HG03469 (cell line): Measurements from ENCODE around the gene DNER.
A peak's percentile ranks its signal among the peaks of the same experiment; 100 is the strongest.
"Not testable (repeated sequence)": the region's sequence is repeated elsewhere in the genome, so short reads cannot be mapped to it uniquely, and the experiment has no call there.

Source experiments
- ATAC-seq: cut with Tn5 transposase; IDR thresholded peaks from one replicate; pipeline ENCODE4 v1.9.1; 2021; ENCODE audit warnings: mild to moderate bottlenecking, moderate library complexity, moderate number of reproducible peaks; ENCODE audit not compliant: unreplicated experiment

DNER gene, protein sequence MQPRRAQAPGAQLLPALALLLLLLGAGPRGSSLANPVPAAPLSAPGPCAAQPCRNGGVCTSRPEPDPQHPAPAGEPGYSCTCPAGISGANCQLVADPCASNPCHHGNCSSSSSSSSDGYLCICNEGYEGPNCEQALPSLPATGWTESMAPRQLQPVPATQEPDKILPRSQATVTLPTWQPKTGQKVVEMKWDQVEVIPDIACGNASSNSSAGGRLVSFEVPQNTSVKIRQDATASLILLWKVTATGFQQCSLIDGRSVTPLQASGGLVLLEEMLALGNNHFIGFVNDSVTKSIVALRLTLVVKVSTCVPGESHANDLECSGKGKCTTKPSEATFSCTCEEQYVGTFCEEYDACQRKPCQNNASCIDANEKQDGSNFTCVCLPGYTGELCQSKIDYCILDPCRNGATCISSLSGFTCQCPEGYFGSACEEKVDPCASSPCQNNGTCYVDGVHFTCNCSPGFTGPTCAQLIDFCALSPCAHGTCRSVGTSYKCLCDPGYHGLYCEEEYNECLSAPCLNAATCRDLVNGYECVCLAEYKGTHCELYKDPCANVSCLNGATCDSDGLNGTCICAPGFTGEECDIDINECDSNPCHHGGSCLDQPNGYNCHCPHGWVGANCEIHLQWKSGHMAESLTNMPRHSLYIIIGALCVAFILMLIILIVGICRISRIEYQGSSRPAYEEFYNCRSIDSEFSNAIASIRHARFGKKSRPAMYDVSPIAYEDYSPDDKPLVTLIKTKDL

DNA sequence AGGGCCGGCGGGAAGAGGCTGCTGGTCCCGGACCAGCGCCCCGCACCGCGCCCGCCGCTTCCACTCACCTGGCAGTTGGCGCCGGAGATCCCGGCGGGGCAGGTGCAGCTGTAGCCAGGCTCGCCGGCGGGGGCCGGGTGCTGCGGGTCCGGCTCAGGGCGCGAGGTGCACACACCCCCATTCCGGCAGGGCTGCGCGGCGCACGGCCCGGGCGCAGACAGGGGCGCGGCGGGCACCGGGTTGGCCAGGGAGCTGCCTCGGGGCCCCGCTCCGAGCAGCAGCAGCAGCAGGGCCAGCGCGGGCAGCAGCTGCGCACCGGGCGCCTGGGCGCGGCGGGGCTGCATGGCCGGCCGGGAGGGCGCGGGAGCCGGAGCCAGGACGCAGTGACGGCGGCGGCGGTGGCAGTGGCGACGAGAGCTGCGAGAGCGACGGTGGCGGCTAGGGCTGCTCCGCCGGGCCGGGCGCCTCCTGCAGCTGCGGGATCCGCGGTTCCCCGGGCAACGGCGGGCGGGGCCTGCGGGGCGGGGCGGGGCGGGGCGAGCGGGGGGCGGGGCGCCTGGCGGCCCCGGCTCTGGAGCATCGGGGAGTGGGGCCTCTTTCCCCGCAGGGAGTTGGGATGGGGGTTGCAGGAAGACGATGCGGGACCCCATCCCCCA is at the start of gene DNER:
TSS of gene DNER (minus strand) at position 476 of the 656 bp plus-strand sequence. CDS start at position 344, 132 bp downstream.
- peak; percentile 39 for ATAC-seq

DNA sequence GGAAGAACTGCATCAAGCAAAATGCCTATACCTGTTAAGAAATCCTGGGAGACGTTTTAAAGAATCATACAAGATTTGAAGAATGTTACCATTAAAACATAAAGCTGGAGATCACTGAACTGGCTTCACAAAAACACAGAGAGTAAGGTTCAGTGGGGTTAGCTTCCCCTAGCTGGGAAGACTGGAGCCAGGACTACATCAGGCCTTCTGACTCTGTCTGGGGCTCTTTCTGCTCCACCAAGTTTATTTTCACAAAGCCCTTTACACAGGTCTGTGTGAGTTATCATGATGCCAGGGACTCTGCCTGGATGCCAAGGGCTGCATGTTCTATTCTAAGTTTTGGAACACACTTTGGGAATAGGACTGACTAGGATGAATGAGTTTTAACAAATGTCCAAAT is 47.3 kb upstream of the DNER start:
- ATAC-seq = no peak

DNA sequence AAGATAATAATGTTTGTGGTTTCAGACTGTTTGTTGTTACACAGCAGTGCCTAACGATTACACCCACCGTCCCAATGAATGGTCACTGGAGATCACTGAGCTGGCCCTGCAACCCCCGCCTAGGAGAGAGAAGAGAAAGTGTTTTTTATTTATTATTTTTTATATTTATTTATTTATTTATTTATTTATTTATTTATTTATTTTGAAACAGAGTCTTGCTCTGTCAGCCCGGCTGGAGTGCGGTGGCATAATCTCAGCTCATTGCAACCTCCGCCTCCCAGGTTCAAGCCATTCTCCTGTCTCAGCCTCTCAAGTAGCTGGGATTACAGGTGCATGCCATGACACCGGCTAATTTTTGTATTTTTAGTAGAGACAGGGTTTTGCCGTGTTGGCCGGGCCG is 43.1 kb upstream of the DNER start:
- ATAC-seq = not testable (repeated sequence)

DNA sequence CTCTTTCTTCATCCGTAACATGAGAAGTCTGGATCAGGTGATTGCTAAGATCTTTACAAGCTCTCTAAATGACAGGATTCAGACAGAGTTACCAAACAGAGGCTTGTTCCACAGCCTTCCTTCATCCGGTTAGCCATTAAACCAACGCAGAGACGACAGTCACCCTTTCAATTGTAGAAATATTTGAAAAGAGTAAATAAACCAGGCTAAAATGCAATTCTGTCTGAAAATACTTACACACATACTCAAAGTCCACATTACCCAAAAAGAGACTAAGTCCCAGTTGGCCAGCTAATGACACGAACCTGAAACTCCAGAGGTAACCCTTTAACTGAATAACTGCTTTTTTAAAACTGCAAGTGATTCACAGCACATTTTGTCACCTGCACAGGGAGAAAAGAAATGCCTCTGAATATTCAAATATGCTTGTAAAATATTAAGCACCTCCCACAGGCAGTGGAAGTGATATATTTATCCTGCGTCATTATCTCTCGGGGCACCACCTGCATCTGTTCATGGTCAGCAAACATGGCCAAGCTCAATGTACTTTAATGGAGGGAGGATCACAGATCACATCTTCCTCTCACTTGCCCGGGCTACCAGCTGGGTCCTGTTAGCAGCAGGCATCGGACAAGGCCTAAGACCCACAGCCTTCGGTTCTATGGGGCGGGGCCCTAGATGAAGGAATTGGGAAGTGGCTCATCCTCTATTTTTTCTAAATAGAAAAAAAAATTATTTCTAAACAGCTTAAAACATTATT is 38.8 kb upstream of the DNER start:
- ATAC-seq = no peak

DNA sequence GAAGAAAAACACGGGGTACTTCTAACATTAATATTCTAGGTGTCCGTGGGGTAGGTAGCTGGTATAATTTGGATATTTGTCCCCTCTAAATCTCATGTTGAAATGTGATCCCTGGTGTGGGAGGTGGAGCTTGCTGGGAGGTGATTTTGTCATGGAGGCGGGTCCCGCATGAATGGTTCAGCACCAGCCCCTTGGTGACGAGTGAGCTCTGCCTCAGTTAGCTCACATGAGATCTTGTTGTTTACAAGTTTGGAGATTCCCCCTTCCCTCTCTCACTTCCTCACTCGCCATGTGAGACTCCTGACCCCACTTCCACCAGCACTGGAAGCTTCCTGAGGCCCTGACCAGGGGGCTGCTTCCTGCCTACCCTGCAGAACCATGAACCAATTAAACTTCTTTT is 35.4 kb upstream of the DNER start:
- no peak for ATAC-seq

DNA sequence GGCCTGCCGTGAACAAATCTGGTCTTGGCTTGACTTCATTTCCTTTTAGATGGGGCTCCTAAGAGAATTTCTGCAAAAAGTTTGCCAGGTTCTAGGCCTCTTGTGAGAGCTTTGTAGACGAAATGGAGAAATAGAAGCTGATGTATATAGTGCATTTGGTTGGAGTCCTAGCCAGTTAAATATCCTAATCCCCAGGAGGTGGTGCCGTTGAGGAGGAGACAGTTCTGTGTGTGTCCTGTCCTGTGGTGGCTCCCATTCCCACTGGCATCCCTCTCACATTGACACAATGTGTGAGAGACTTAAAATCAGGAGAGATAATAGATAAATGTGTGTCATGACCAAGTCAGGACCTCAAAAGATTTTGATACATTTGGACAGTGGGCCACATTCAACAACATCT is 34.6 kb upstream of the DNER start:
- no peak for ATAC-seq

DNA sequence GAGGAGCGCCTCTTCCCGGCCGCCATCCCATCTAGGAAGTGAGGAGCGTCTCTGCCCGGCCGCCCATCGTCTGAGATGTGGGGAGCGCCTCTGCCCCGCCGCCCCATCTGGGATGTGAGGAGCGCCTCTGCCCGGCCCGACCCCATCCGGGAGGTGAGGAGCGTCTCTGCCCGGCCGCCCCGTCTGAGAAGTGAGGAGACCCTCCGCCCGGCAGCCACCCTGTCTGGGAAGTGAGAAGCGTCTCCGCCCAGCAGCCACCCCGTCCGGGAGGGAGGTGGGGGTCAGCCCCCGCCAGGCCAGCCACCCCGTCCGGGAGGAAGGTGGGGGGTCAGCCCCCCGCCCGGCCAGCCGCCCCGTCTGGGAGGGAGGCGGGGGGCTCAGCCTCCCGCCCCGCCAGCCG is 28.3 kb upstream of the DNER start:
- ATAC-seq = not testable (repeated sequence)

DNA sequence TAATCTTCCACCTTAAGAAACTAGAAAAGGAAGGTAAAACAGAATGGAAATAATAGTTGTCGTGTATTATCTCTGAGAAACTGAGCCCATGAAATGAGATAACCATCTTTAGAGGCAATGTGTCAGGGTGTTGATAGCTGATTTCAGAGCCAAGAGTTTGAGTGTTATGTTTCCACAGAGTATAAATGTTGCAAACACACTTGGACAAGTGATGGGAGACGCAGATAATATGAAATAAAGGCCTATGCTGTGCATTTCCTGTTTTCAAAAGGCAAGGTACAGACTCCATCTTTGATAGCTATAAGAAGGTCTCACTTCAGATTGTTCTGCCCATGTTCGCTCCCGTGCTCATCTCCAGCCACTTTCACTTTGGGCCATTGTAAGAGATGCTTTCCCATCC is 25.9 kb upstream of the DNER start:
- no peak for ATAC-seq

DNA sequence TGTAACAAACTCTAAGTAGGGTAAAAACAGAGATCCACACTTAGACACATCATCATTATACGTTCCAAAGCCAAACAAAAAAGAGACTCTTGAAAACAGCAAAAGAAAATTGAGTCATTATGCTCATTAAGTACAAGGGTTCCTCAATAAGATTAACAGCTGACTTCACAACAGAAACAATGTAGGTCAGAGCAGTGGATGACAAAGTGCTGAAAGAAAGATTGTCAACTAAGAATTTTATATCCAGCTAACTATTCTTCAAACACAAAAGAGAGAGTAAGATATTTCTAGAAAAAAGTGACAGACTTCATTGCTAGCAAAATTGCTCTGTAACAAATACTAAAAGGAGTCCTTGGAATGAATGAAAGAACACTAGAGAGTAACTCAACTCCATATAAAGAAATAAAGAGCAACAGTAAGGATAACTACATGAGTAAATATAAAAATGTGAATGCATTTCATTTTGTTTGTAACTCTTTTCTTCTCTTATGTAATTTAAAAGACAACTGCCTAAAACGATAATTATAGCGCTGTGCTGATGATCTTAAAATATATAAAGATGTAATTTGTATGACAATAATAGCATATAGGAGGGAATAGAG is 23.8 kb upstream of the DNER start:
- ATAC-seq = no peak

DNA sequence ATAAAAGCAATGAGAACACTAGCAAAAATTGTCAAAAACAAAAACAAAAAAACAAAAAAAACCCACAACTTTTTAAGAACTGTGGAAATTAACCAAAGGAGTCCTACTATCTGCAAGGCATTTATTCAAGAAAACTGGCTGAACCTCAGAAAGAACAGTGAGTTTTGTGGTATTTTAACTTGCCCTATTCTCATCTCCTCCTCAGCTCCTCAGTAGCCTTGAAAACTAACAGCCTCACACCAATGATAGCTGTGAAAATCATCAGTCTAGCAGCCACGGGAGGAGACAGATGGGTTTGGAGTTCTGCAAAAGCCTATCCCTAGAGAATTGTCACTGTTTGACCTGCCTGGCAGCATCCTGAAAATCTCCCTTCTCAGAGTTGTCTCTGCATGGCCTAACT is 20.1 kb upstream of the DNER start:
- no peak for ATAC-seq

DNA sequence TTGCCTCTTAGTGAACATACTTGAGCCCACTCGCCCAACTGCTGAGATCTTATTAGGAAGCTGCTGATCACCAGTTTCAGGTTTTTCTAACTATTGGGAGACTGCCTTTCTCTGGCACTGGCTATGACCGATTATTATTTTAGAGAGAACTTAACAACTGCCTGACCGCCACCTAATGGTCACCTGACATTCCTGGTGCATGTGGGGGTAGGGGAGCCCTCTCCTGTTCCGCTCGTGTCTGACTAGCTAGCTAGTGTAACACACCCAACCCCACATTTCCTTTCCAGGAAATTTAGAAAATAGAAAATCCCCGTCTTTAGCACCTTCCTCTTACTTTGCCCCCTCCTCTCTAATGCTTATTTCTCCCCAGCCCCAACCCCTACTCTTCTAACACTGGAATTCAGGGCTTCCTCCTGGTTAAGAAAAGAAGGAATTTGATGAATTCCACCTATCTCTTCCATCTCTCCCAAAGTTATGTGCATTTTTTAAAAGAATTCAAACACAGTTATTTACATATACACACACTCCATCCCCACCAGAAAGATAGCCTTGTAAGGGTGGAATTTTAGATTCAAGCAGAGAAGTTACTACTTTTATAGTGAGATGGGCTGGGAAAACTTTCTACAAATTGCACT is 19.4 kb upstream of the DNER start:
- no peak for ATAC-seq

DNA sequence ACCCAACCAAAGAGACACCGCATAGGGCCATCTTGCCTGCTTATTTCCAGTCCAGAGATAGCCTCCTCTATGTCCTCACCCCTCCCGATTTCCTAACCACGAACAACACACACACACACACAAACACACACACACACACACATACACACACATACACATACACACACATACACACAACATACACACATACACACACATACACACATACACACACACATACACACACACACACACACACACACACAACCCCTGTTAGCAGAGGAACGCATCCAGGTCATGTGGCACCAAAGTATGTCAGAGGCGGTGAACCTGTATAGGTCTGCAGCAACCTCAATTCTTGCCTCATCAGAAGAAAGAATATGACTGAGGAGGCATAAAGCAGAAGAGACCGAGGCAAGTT is 18.5 kb upstream of the DNER start:
- no peak for ATAC-seq

DNA sequence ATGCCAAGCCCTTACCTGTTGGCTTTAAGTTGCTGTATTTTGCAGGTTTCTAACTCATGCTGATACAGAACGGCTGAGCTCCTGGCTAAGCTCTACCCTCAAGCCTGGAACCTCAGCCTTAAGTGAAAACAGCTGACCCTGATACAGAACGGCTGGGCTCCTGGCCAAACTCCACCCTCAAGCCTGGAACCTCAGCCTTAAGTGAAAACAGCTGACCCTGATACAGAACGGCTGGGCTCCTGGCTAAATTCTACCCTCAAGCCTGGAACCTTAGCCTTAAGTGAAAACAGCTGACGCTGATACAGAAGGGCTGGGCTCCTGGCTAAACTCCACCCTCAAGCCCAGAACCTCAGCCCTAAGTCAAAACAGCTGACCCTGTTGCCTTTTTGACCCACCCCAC is 17.6 kb upstream of the DNER start:
- ATAC-seq = no peak

DNA sequence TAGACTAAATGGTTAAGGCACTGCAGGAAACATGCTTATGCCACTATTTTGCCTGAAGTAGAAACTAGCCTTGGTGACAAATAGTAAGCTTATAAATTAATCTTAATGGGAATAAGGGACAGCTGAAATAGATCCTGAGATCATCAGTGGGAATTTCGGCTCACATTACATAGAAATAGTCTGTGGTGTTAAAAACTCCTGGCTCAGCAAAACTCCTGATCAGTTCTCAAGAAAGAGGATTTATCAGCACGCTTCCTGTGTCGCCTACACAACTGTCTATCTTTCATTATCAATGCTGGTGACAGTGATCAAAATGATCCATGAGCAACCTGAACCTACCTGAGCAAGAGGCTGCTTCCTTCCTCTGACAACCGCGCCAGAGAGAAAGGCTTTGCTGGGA is 17.0 kb upstream of the DNER start:
- no peak for ATAC-seq

DNA sequence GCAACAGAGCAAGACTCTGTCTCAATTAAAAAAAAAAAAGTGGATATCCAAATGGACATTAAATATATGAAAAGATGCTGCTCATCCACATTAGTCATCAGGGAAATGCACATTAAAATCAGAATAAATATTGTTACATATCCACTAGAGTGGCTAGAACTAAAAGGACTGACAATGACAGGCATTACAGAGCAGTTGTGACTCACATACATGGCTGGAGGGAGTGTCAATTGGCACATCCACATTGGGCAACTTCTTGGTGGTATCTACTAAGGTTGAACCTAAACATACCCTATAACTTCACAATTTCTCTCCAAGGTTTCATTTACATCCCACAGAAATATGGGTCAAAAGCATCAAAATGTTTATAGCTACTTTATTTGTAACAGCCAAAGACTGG is 14.0 kb upstream of the DNER start:
- no peak for ATAC-seq

DNA sequence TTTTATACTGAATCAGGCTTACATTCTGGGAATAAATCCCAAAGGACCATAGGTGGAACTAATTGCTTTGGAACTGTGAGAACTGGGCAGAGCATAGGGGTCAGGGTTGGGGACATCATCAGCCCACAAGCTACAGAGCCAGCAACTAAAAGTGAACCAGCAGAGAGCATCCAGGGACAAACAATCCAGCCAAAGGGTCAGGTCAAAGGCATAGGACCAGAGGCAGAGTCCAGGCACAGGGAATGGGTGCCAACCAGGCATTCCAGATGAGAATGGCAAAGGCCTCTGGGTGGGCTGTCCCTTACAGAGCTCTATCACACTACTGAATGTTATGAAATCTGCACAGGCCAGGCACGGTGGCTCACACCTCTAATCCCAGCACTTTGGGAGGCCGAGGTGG is 12.3 kb upstream of the DNER start:
- ATAC-seq = no peak

DNA sequence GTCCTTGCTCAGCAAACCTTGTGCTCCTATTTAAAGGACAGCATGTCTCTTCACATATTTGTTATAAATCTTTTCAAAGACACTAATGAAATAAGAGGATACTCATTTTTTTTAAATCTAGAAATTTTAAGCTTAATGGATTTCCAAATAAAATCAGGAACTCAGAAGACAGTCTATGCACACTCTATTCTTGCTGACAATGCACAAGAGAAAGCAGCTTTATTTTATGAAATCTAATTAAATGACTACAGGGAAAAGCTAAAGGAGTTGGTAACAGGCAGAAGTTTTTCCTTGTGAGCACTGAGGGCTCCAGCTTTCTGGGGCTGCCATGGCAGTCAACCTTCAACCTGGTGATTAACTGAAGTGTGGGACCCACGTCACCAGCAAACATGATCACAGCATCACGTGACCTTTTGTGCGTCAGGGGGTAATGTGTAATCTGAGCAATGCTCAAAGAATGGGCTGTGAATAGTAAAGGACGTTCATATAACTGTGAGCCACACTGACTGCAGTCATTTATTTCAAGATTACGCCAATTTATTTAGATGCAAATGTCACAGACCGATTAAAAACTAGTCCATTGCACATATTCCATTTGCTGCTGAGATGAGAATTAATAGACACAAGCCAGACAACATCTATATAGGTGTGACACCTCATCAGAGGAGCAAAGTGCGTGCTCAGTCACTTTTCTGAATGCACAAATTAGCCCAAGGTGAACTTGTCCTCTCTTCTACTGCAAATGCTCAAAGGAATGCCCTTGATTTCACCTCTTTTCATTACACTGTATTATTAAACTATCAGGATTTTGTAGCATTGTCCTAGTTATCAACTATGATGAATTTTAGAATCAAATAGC is 11.6 kb upstream of the DNER start:
- ATAC-seq = no peak

DNA sequence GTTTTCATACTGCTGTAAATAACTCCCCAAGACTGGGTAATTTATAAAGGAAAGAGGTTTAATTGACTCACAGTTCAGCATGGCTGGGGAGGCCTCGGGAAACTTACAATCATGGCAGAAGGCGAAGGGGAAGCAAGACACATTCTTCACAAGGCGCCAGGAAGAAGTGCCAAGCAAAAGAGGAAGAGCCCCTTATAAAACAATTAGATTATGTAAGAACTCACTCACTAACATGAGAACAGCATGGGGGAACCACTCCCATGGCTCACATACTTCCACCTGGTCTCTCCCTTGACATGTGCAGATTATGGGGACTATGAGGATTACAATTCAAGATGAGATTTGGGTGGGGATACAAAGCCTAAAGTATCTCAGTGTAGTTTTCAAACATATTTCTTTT is 8.8 kb upstream of the DNER start:
- not testable (repeated sequence) for ATAC-seq

DNA sequence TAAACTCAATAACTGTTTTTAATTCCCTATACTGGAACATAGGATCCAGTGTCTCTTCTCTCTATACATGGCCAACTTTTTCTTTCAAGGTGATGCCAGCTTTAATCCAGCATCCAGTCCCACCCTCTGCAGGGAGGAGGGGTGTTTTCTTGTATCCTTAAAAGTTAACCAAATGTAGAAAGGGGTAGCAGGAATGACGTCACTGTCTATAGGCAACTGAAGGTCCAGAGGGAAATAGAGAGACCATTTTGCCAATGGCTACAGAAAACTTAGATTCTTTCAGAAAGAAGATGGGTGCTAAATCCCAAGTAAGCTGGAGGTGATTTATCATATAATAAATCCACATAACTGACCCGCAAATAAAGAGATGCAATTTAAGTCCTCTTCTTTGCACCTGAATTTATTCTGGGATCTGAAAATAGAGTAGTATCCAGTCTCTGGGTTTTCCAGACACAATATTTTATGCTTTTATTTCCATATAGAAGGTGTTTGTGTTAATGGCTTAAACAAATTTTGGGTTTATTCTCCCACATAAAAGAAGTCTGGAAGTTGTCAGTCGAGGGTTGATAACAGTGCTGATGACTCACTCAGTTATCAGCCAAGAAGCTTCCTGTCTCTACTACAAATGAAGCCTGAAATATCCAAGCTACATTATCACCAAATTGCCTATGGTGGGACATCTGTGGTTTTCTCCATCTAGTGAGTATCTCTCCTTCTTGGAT is 5.7 kb upstream of the DNER start:
- no peak for ATAC-seq
